Epithelial cell of prostate (primary cell): ENCODE data around the gene CLEC11A.
"Not testable (repeated sequence)": the region's sequence is repeated elsewhere in the genome, so short reads cannot be mapped to it uniquely, and the experiment has no call there.

Experiments used
- DNase-seq: peaks from one replicate; pipeline ENCODE4 v3.0.0-alpha.2; 2011; ENCODE audit warnings: low read depth, low spot score
- H3K27ac ChIP-seq: fragments of 450-650 bp; 2 replicates; pipeline ENCODE4 v1.5.1; 2017; ENCODE audit warnings: mild to moderate bottlenecking

Gene CLEC11A

DNA sequence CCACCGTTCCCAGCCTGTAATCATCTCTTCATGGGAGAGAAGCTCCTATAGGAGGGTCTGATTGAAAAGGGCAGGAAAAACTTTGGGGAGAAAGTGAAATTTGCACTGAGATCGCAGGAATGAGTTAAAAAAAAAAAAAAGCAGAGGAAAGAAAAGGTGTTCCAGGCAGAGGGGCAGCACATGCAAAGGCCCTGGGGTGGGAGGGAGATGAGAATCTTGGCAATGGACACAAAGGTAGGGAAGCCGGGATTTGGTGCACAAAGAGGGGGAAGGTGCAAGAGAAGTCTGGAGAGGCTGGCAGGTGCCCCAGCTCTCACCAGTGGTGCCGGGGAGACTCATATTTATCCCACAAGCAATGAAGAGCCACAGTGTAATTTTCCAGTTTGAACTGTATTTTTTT is 30.7 kb downstream of the CLEC11A start:
- no peak for DNase-seq
- no peak overlapping the region for H3K27ac ChIP-seq

DNA sequence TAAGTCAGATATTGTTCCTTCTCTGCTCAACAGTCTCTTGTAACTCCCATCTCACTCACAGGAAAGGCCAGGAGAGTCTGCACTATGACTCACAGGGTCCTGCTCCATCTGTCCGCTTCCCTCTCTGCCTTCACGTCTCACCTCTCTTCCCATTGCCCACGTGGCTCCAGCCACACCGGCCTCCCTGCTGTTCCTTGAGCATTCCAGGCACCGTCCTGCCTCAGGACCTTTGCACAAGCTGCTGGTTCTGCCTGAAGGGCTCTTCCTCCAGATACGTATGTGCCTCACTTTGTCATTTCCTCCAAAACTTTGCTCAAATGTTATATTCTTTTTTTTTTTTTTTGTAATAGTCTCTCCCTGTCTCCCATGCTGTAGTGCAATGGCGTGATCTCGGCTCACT is 33.1 kb downstream of the CLEC11A start:
- not testable (repeated sequence) for H3K27ac ChIP-seq, DNase-seq

DNA sequence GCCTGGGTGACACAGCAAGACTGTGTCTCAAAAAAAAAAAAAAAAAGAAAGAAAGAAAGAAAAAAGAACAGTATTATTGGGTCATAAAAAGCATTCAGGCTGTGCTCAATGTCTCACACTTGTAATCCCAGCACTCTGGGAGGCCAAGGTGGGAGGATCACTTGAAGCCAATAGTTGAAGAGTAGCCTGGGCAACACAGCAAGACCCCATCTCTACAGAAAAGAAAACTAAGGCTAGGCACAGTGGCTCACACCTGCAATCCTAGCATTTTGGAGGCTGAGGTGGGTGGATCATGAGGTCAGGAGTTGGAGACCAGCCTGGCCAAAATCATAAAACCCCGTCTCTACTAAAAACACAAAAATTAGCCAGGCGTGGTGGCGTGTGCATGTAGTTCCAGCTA is 34.5 kb downstream of the CLEC11A start:
- not testable (repeated sequence) for H3K27ac ChIP-seq, DNase-seq

DNA sequence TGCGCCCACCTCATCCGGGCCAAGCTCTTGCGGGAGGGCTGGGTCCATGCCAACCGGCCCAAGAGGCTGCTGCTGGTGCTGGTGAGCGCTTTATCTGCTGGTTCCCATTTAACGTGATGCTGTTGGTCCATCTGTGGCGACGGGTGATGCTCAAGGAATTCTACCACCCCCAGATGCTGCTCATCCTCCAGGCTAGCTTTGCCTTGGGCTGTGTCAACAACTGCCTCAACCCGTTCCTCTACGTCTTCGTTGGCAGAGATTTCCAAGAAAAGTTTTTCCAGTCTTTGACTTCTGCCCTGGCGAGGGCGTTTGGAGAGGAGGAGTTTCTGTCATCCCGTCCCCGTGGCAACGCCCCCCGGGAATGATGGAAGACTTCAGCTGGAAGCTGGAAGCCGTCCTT is 35.9 kb downstream of the CLEC11A start:
- not testable (repeated sequence) for DNase-seq, H3K27ac ChIP-seq

DNA sequence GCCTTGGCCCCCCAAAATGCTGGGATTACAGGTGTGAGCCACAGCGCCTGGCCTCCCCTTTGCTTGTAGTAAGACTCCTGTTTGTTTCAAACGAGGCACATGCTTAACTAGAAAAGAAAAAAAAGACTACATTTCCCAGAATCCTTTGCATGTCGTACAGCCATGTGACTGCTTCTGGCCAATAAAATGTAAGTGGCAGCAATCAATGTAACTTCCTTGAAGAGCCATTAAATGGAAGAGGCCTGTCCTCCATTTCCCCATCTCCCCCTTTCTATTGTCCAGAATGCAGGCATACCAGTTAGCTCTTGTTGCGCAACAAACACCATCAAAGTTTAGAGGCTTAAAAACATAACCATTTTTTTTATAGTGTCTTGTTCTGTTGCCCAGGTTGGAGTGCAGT is 36.7 kb downstream of the CLEC11A start:
- no peak for DNase-seq
- H3K27ac ChIP-seq: no peak overlapping the region

DNA sequence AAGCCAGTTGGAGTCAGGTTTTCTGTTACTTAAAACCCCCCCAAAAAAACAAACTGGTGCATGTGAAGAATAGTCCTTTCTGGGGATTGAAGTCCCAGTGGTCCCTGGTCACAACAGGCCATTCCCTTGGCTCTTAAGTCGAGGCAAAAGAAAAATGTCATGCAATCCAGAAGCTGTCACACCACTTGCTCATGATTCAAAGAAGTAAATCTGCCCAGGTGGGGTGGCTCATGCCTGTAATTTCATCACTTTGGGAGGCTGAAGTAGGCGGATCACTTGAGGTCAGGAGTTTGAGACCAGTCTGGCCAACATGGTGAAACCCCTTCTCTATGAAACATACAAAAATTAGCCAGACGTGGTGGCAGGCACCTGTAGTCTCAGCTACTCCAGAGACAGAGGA is 38.3 kb downstream of the CLEC11A start:
- not testable (repeated sequence) for H3K27ac ChIP-seq, DNase-seq

DNA sequence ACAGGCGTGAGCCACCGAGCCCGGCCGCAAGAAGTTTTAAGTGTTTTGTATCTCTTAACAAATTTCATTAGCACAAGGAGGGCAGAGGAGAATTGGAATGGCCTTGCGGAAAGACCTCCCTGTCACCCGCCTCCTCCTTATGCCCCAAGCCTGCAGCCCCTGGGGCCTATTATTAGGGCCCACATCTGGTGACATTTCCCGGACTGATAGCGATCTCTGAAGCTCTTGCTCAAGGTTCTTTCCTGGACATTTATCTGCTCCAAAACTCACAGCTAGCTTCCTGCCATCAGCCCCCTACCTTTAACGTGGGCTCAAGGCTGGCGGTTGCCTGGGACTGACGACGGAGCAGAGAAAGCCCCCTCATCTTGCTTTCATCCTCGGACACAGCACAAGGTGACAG is 40.4 kb downstream of the CLEC11A start:
- not testable (repeated sequence) for H3K27ac ChIP-seq, DNase-seq

DNA sequence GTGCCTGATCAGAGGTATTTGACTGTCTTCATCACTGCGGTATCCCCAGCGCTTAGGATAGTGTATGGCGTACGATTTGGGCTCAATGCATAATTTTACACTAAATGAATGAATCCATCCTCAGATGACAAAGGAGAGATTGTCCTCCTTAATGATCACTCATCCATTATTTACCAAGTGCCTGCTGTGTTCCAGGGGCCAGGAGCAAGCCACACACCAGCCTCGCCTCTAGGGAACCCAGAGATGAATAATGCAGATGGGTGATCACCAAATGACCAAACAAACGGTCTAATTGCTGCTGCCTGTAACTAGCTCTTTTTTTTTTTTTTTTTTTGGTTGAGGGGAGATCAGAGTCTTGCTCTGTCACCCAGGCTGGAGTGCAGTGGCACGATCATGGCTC is 41.2 kb downstream of the CLEC11A start:
- no peak for DNase-seq
- no peak overlapping the region for H3K27ac ChIP-seq

DNA sequence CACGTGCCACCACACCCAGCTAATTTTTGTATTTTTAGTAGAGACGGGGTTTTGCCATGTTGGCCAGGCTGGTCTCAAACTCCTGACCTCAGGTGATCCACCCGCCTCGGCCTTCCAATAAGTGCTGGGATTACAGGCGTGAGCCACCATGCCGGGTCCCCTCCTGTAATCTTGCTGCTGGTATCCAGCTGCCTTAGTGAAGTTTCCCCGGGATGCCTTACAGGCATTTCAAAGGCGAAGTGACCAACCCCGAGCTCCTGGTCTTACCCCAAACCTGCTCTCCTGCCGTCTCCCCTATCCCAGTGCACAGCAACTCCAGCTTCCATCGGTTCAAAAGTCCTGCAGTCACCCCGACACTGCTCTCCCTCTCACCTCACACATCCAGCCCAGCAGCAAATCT is 43.6 kb downstream of the CLEC11A start:
- H3K27ac ChIP-seq, DNase-seq: not testable (repeated sequence)

DNA sequence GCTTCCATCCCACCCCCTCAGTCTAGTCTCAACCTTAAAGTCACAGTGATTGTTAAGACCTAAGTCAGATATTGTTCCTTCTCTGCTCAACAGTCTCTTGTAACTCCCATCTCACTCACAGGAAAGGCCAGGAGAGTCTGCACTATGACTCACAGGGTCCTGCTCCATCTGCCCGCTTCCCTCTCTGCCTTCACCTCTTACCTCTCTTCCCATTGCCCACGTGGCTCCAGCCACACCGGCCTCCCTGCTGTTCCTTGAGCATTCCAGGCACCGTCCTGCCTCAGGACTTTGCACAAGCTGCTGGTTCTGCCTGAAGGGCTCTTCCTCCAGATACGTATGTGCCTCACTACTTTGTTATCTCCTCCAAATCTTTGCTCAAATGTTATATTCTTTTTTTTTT is 44.1 kb downstream of the CLEC11A start:
- DNase-seq, H3K27ac ChIP-seq: not testable (repeated sequence)

DNA sequence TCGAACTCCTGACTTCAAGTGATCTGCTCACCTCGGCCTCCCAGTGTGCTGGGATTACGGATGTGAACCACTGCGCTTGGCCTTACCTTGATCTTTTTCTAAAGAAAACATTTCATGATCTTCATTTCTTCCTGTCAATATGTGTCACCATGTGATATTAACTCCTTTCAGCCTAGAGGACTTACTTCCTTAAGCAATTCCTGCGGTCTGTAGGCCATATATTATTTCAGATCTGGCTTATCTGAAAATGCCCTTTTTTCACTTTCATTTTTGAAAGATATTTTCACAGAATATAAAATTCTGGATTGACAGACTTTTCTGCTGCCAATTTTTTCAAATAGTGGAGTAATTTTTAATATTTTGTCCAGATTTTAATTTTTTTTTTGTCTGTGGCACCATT is 45.1 kb downstream of the CLEC11A start:
- H3K27ac ChIP-seq: no peak overlapping the region
- no peak for DNase-seq

DNA sequence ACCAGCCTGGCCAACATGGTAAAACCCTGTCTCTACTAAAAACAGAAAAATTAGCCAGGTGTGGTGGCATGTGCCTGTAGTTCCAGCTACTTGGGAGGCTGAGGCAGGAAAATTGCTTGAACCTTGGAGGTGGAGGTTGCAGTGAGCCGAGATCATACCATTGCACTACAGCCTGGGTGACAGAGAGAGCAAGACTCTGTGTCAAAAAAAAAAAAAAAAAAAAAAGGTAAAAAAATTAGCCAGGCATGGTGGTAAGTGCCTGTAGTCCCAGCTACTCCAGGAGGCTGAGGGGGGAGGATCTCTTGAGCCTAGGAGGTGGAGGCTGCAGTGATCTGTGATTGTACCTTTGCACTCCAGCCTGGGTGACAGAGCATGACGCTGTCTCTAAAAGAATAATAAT is 47.0 kb downstream of the CLEC11A start, which contains the start of gene GPR32:
TSS of gene GPR32 (plus strand) at position 301 of the 400 bp plus-strand sequence. CDS start 137 bp downstream, outside the sequence.
- not testable (repeated sequence) for H3K27ac ChIP-seq, DNase-seq

DNA sequence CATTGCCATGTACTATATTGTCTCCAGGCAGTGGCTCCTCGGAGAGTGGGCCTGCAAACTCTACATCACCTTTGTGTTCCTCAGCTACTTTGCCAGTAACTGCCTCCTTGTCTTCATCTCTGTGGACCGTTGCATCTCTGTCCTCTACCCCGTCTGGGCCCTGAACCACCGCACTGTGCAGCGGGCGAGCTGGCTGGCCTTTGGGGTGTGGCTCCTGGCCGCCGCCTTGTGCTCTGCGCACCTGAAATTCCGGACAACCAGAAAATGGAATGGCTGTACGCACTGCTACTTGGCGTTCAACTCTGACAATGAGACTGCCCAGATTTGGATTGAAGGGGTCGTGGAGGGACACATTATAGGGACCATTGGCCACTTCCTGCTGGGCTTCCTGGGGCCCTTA is 47.7 kb downstream of the CLEC11A start:
- no peak for DNase-seq
- no peak overlapping the region for H3K27ac ChIP-seq

DNA sequence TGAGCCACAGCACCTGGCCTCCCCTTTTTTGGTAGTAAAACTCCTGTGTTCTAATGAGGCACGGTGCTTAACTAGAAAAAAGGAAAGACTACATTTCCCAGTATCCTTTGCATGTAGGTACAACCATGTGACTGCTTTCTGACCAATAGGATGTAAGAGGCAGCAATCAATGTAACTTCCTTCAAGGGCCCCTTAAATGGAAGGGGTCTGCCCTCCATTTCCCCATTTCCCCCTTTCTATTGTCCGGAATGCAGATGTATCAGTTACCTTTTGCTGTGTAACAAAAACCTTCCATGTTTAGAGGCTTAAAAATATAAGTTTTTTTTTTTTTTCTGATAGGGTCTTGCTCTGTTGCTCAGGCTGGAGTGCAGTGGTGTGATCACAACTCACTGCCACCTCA is 49.3 kb downstream of the CLEC11A start:
- no peak overlapping the region for H3K27ac ChIP-seq
- DNase-seq: no peak

DNA sequence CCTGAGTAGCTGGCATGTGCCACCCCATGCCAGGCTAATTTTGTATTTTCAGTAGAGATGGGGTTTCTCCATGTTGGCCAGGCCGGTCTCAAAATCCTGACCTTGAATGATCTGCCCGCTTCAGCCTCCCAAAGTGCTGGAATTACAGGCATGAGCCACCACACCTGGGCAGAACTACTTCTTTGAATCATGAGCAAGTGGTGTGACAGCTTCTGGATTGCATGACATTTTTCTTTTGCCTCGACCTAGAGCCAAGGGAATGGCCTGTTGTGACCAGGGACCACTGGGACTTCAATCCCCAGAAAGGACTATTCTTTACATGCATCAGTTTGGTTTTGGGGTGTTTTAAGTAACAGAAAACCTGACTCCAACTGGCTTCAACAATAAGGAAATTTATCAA is 49.7 kb downstream of the CLEC11A start:
- DNase-seq, H3K27ac ChIP-seq: not testable (repeated sequence)

DNA sequence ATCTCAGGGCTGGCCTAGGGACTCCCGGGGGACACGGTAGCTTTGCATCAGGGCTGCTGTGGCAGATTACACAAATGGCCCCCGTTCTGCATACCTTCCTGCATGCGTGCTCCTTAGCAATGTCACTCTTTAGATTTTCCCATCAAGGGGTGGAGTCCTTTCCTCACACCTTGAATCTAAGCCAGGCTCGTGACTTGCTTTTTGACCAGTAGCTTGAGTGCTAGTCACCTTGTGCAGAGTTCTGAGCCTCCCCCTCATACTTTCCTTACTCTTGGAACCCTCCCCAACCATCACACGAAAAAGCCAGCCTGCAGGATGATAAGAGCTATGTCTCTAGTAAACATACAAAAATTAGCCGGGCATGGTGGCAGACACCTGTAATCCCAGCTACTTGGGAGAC is 50.3 kb downstream of the CLEC11A start:
- DNase-seq: not testable (repeated sequence)

More for the DNA sequence above, 50.3 kb downstream of the CLEC11A start:
- H3K27ac ChIP-seq: not testable (repeated sequence)
